Astrocyte (in vitro differentiated cells and primary cell): Measurements from ENCODE around the gene ATP12A. TPM values are rescaled to one million over a fixed set of nuclear protein-coding genes. Genes with fewer than 3 reads are reported as not detected.
A peak's percentile ranks its signal among the peaks of the same experiment; 100 is the strongest.

Source experiments
- DNase-seq: peaks from one replicate; pipeline ENCODE4 v3.0.0-alpha.2; 2010; ENCODE audit warnings: low read depth
- FAIRE-seq: peaks from 2 replicates; lab custom pipeline; 2011; peaks lifted over from hg19 to GRCh38; lab: Jason Lieb, UNC
- H2AFZ ChIP-seq: 2 replicates; pipeline ENCODE4 v1.6.0; 2012; ENCODE audit warnings: low read depth, low read length, inconsistent platforms
- H3K27ac ChIP-seq: 2 replicates; pipeline ENCODE4 v1.5.1; 2011; ENCODE audit warnings: low read depth, low read length, inconsistent platforms
- H3K27me3 ChIP-seq: 2 replicates; pipeline ENCODE4 v1.6.0; 2011; ENCODE audit warnings: low read length, inconsistent platforms; ENCODE audit not compliant: insufficient read depth
- H3K36me3 ChIP-seq: 2 replicates; pipeline ENCODE4 v1.5.1; 2011; ENCODE audit warnings: low read length, inconsistent platforms; ENCODE audit not compliant: insufficient read depth
- H3K4me1 ChIP-seq: 2 replicates; pipeline ENCODE4 v1.5.1; 2011; ENCODE audit warnings: low read length, inconsistent platforms; ENCODE audit not compliant: insufficient read depth
- H3K4me2 ChIP-seq: 2 replicates; pipeline ENCODE4 v1.6.0; 2012; ENCODE audit warnings: low read length, inconsistent platforms
- H3K4me3 ChIP-seq: 2 replicates; pipeline ENCODE4 v1.5.1; 2011; ENCODE audit warnings: low read depth, mild to moderate bottlenecking, low read length, inconsistent platforms; ENCODE audit not compliant: insufficient read depth
- H3K79me2 ChIP-seq: 2 replicates; pipeline ENCODE4 v1.6.0; 2012; ENCODE audit warnings: mild to moderate bottlenecking, low read length, inconsistent platforms; ENCODE audit not compliant: insufficient read depth
- H3K9ac ChIP-seq: 2 replicates; pipeline ENCODE4 v1.6.0; 2012; ENCODE audit warnings: mild to moderate bottlenecking, low read length, inconsistent platforms
- H3K9me3 ChIP-seq: 2 replicates; pipeline ENCODE4 v1.5.1; 2012; ENCODE audit warnings: low read depth, mild to moderate bottlenecking, low read length, inconsistent platforms; ENCODE audit not compliant: insufficient read depth
- H4K20me1 ChIP-seq: 2 replicates; pipeline ENCODE4 v1.6.0; 2012; ENCODE audit warnings: low read length, inconsistent platforms; ENCODE audit not compliant: insufficient read depth
- H3K27ac Mint-ChIP-seq: one replicate; pipeline ENCODE4 v1.8.0; 2021; ENCODE audit warnings: mild to moderate bottlenecking, mixed read lengths; ENCODE audit not compliant: unreplicated experiment
- H3K27me3 Mint-ChIP-seq: one replicate; pipeline ENCODE4 v1.8.0; 2021; ENCODE audit warnings: low read depth, mixed read lengths; ENCODE audit not compliant: unreplicated experiment
- H3K36me3 Mint-ChIP-seq: one replicate; pipeline ENCODE4 v1.8.0; 2021; ENCODE audit warnings: low read depth, mixed read lengths; ENCODE audit not compliant: unreplicated experiment
- H3K4me1 Mint-ChIP-seq: one replicate; pipeline ENCODE4 v1.8.0; 2021; ENCODE audit warnings: low read depth, mixed read lengths; ENCODE audit not compliant: unreplicated experiment
- H3K4me3 Mint-ChIP-seq: one replicate; pipeline ENCODE4 v1.8.0; 2021; ENCODE audit warnings: mild to moderate bottlenecking, moderate library complexity, mixed read lengths; ENCODE audit not compliant: unreplicated experiment
- H3K9me3 Mint-ChIP-seq: one replicate; pipeline ENCODE4 v1.8.0; 2021; ENCODE audit warnings: mild to moderate bottlenecking, mixed read lengths; ENCODE audit not compliant: unreplicated experiment
- EZH2 ChIP-seq: IDR thresholded peaks from 2 replicates; pipeline ENCODE4 v1.6.1; 2012; ENCODE audit warnings: mild to moderate bottlenecking, low read length, inconsistent platforms; ENCODE audit not compliant: insufficient read depth
- total RNA-seq: library from RNA; stranded (reverse); gene quantifications from 2 replicates; pipeline ENCODE4 v1.2.1, GENCODE V29; 2021
- TF ChIP-seq, protein P1 (sequence below): IDR thresholded peaks from 2 replicates; pipeline ENCODE4 v1.5.1; 2011; ENCODE audit warnings: low read depth, mild to moderate bottlenecking, inconsistent platforms, low read length, moderate library complexity; ENCODE audit not compliant: insufficient read depth

Gene ATP12A
- total RNA-seq, 1 donor from 2014 or later, result not detected

DNA sequence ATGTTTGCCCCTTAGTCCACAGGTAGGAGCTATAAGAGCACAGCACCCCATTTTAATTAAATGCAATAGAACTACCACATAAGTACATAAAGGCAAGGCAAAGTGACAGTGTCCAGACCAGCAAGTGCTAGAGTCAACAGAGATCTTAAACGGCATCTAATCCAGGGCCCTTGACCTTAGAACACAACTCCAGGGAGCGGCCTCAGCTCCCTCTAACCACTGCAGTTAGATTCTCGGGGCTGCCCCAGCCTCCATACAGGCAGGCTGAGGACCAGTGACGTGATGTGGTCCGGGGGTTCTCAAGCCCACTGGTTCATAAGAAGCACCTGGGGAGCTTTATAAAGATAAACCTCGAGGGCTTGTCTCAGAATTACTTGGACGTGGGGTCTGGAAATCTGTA lies 10.0 kb upstream of the ATP12A start:
- Histone ChIP-seq H3K36me3 (no peaks in the 10 kb centered on the region), H3K4me3 (no peak overlapping the region), H3K4me1 (peaks cover 14% of the 10 kb centered on the region), H3K27ac (no peak overlapping the region), H4K20me1 (no peaks in the 10 kb centered on the region), H3K27me3 (peaks cover 3% of the 10 kb centered on the region), H3K9me3 (no peaks in the 10 kb centered on the region), H3K9ac (no peak overlapping the region), H3K4me2 (no peak overlapping the region), H3K79me2 (no peaks in the 10 kb centered on the region), H2AFZ (no peak overlapping the region)
- no peak overlapping the region for H3K27ac Mint-ChIP-seq
- H3K36me3 Mint-ChIP-seq, result no peaks in the 10 kb centered on the region
- no peaks in the 10 kb centered on the region for H3K9me3 Mint-ChIP-seq
- no peak for TF ChIP-seq EZH2
- TF ChIP-seq, protein P1, sequence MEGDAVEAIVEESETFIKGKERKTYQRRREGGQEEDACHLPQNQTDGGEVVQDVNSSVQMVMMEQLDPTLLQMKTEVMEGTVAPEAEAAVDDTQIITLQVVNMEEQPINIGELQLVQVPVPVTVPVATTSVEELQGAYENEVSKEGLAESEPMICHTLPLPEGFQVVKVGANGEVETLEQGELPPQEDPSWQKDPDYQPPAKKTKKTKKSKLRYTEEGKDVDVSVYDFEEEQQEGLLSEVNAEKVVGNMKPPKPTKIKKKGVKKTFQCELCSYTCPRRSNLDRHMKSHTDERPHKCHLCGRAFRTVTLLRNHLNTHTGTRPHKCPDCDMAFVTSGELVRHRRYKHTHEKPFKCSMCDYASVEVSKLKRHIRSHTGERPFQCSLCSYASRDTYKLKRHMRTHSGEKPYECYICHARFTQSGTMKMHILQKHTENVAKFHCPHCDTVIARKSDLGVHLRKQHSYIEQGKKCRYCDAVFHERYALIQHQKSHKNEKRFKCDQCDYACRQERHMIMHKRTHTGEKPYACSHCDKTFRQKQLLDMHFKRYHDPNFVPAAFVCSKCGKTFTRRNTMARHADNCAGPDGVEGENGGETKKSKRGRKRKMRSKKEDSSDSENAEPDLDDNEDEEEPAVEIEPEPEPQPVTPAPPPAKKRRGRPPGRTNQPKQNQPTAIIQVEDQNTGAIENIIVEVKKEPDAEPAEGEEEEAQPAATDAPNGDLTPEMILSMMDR, result no peak
- peaks cover 37% of the 10 kb centered on the region for H3K4me1 Mint-ChIP-seq
- H3K27me3 Mint-ChIP-seq, result peaks cover 7% of the 10 kb centered on the region
- DNase-seq (no peak), FAIRE-seq (no peak)
- no peak overlapping the region for H3K4me3 Mint-ChIP-seq

DNA sequence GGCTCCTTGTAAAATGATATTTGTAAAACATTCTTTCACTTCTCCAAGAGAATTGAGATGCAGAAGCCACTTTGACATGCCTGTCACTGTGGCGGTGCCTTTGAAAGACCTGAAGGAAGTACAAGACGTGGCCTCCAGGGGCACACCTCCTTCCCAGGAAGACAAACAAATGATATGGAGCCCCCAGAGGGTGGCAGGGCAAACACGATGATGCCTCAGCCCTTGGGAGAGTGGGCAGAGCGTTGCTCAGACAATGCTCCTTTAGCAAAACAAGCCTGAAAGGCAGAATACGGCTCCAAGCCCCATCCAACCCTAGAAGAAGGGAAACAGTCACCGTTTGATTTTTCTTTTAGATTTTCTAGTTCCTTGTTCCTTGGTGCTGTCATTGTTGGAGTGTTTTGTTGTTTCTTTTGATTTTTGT lies 9.2 kb upstream of the ATP12A start:
- H3K27ac ChIP-seq, result peak overlapping the region; percentile 60
- H3K27me3 ChIP-seq, result peaks cover 3% of the 10 kb centered on the region
- no peak overlapping the region for H2AFZ ChIP-seq
- peaks cover 14% of the 10 kb centered on the region for H3K4me1 ChIP-seq
- H3K4me2 ChIP-seq, result peak overlapping the region; percentile 79
- Mint-ChIP-seq H3K36me3 (no peaks in the 10 kb centered on the region), H3K4me3 (no peak overlapping the region), H3K9me3 (no peaks in the 10 kb centered on the region), H3K27ac (peak overlapping the region; percentile 92), H3K4me1 (peaks cover 31% of the 10 kb centered on the region), H3K27me3 (peaks cover 7% of the 10 kb centered on the region)
- TF ChIP-seq, protein P1, result no peak
- no peak for TF ChIP-seq EZH2
- H3K4me3 ChIP-seq, result no peak overlapping the region
- FAIRE-seq (no peak), DNase-seq (no peak)
- H3K79me2 ChIP-seq, result no peaks in the 10 kb centered on the region
- no peaks in the 10 kb centered on the region for H4K20me1 ChIP-seq
- no peaks in the 10 kb centered on the region for H3K36me3 ChIP-seq
- H3K9ac ChIP-seq, result peak overlapping the region; percentile 72
- no peaks in the 10 kb centered on the region for H3K9me3 ChIP-seq

DNA sequence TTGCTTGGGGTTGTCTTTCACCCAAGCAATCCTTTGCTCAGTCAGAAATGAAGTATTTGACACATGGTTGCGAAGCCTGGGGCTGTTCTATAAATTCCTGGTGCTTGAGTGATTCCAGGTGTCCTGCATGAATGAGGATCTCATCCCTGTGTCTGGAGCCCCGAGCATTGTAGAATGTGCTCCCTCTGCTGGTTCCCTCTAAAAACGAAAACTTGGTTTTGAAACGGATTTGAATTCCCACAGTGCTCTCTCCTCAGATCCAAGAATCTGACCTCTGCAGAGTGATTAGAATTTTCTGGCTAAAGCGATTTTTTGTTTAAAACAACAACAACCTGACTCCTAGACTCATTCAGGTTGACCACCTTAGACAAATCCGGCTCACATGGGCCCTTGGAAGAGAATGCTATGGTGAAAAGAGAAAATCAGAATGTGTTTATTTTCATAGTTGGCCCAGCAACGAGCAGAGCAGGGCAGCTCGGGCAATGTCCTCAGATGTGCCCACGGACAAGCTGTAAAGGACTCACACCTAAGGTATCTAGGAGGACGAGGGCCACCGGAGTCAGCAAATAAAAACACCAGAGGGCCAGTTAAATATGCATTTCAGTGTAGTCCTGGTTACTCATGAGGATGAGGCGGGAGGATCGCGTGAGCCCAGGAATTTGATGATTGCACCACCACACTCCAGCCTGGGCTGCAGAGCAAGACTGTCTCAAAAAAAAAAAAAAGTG lies 8.7 kb upstream of the ATP12A start:
- DNase-seq, result peak; percentile 74
- FAIRE-seq, result peak; percentile 86
- H3K27ac Mint-ChIP-seq, result peak overlapping the region; percentile 92

More for the DNA sequence above, 8.7 kb upstream of the ATP12A start:
- Mint-ChIP-seq H3K4me3 (no peak overlapping the region), H3K4me1 (peaks cover 31% of the 10 kb centered on the region), H3K27me3 (peaks cover 7% of the 10 kb centered on the region), H3K36me3 (no peaks in the 10 kb centered on the region), H3K9me3 (no peaks in the 10 kb centered on the region)
- peaks cover 3% of the 10 kb centered on the region for H3K27me3 ChIP-seq
- TF ChIP-seq, protein P1, result peak; percentile 76
- TF ChIP-seq EZH2, result no peak
- H3K36me3 ChIP-seq, result no peaks in the 10 kb centered on the region
- H3K4me3 ChIP-seq, result peak overlapping the region; percentile 21
- no peaks in the 10 kb centered on the region for H4K20me1 ChIP-seq
- H2AFZ ChIP-seq, result no peak overlapping the region
- H3K4me2 ChIP-seq, result peak overlapping the region; percentile 79
- no peaks in the 10 kb centered on the region for H3K9me3 ChIP-seq
- H3K79me2 ChIP-seq, result no peaks in the 10 kb centered on the region
- peak overlapping the region; percentile 60 for H3K27ac ChIP-seq
- peaks cover 14% of the 10 kb centered on the region for H3K4me1 ChIP-seq
- H3K9ac ChIP-seq, result peak overlapping the region; percentile 72
